GM18517 (cell line): ENCODE measurements around the gene PCBP3.

ENCODE experiments used
- ATAC-seq: cut with Tn5 transposase; IDR thresholded peaks from one replicate; pipeline ENCODE4 v1.9.1; 2021; ENCODE audit warnings: mild to moderate bottlenecking, moderate library complexity; ENCODE audit not compliant: unreplicated experiment

PCBP3 gene

DNA sequence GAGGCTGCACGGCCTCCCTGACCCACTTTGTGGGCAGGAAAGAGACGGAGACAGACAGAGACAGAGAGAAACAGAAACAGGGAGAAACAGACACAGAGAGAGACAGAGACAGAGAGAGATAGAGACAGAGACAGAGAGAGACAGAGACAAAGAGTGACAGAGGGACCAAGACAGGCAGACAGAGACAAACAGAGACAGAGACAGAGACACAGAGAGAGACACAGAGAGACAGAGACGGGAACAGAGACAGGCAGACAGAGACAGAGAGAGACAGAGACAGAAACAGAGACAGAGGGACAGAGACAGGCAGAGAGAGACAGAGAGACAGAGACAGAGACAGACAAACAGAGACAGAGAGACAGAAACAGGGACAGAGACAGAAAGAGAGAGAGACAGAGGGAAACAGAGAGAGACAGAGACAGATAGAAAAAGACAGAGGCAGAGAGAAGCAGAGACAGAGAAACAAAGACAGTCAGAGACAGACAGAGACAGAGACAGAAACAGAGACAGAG lies 341.1 kb downstream of the PCBP3 start:
- no peak for ATAC-seq

GRCh38 chr21:45985471-45986315 lies 342.2 kb downstream of the PCBP3 start:
- ATAC-seq = no peak

- no peak for ATAC-seq
Measured at GRCh38 chr21:45986316-45987051, 343.0 kb downstream of the PCBP3 start.

DNA sequence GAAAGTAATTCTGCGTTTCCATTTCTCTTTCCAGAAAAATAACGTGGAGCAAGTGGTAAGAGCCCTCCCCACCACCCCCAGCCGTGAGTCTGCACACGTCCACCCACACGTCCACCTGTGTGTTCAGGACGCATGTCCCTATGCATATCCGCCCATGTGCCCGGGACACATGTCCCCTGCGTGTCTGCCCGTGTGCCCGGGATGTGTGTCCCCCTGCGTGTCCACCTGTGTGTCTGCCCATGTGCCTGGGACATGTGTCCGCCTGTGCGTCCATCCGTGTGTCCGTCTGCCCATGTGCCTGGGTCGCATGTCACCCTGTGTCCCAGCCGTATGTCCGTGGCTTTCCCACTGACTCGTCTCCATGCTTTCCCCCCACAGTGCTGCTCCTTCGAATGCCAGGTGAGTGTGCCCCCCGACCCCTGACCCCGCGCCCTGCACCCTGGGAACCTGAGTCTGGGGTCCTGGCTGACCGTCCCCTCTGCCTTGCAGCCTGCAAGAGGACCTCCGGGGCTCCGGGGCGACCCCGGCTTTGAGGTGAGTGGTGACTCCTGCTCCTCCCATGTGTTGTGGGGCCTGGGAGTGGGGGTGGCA lies 343.7 kb downstream of the PCBP3 start:
- no peak for ATAC-seq

DNA sequence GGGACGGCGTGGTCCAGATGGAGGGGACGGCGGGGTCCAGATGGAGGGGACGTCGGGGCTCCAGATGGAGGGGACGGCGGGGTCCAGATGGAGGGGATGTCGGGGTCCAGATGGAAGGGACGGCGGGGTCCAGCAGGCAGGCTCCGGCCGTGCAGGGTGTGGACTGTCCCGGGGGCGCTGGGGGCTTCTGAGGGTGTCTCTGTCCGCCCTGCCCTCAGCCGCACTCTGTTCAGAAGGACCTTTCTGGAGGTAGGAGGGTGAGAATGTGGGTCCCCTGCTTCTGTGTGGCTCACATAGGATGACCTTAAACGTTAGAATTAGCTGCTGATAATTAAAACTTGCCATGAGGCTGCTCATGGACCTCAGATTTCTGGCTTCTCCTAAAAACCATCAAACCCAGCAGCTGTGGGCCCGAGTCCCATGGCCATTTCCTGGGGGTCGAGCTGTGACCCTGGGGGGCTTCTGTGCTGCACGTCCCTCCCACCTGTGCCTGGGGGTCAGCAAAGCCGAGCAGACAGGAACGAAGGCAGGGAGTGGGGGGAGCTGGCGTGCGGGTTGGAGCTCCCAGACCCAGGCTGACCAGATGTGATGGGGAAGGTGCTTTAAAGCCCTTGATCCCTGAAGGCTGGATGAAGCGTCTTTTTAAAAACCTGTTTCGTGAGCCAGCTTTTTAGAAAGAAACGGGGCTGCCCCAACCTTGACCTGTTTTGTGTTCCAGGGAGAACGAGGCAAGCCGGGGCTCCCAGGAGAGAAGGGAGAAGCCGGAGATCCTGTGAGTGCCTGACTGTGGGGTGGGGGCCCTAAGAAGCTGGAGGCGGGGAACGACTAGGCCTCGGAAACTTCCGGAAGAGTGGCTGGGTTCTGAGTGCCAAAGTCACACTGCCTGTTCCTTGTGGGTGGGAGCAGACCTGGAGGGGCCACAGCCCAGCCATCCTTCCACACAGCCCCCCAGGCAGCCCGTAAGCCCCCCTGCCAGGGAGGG lies 345.1 kb downstream of the PCBP3 start:
- ATAC-seq = no peak

DNA sequence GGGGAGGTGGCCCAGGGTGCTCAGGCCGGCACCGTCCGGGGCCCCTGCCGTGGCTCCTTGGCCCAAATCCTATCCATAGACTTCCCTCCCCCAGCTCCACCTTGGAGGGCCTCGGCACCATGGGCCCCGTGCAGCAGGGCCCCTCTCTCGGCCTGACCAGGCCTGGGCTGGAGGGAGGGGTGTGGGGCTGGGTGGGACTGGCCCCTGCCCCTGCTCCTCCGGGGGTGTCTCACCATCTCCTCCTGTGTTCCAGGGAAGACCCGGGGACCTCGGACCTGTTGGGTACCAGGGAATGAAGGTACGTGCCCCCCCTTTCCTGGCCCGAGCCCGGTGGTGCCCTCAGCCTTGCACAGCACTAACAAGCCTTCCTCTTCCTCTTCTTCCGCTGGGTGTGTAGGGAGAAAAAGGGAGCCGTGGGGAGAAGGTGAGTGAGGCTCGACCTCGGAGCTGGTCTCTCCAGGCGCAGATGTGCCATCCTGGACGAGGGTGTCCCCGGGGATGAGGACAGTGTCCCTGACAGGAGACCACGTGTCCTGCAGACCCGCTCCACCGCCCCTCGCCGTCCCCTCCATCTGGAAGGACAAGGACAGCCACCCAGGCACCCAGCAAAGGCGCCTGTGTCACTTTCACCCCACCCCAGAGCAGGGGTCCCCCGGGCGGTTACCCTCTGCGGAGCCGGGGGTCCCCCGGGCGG lies 346.0 kb downstream of the PCBP3 start:
- no peak for ATAC-seq

DNA sequence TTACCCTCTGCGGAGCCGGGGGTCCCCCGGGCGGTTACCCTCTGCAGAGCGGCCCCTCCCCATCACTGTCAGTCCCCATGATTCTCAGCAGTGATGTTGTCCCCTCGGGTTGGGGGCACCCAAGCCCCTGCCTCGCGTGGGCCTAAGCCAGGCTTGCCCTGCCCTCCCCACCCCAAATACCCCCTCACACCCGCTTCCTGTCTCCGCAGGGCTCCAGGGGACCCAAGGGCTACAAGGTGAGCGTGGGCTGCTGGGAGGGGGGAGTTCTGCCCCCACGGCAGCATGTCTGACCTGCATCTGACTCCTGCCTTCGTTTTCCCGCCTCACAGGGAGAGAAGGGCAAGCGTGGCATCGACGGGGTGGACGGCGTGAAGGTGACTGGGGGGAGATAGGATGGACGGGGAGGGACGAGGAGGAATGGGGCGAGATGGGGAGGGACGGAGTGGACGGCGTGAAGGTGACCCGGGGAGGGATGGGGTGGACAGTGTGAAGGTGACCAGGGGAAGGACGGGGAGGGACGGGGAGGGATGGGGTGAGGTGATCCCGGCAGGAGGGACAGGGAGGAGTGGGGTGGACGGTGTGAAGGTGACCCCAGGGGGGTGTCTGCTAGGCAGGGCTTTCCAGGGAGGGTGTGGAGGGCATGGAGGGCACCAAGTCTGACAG lies 346.7 kb downstream of the PCBP3 start:
- ATAC-seq = no peak

- no peak for ATAC-seq
Measured at GRCh38 chr21:45990741-45991605, 347.4 kb downstream of the PCBP3 start.

- no peak for ATAC-seq
Measured at GRCh38 chr21:45991606-45992300, 348.2 kb downstream of the PCBP3 start.
